Measurements from ENCODE around the gene SPACA1.

- TF ChIP-seq POLR2A (IDR thresholded peaks at IDR 0.05) (no peak), POLR2AphosphoS5 (IDR thresholded peaks at IDR 0.05) (no peak), CTCF (IDR thresholded peaks at IDR 0.05) (no peak)
Observed at GRCh38 chr6:88008831-88009231, 38.8 kb upstream of the SPACA1 start.
